ENCODE measurements around the gene AP5B1. TPM values are rescaled to one million over a fixed set of nuclear protein-coding genes. Genes with fewer than 3 reads are reported as not detected.

The AP5B1 gene
- polyA plus RNA-seq, 1 donor = 15.2 TPM

DNA sequence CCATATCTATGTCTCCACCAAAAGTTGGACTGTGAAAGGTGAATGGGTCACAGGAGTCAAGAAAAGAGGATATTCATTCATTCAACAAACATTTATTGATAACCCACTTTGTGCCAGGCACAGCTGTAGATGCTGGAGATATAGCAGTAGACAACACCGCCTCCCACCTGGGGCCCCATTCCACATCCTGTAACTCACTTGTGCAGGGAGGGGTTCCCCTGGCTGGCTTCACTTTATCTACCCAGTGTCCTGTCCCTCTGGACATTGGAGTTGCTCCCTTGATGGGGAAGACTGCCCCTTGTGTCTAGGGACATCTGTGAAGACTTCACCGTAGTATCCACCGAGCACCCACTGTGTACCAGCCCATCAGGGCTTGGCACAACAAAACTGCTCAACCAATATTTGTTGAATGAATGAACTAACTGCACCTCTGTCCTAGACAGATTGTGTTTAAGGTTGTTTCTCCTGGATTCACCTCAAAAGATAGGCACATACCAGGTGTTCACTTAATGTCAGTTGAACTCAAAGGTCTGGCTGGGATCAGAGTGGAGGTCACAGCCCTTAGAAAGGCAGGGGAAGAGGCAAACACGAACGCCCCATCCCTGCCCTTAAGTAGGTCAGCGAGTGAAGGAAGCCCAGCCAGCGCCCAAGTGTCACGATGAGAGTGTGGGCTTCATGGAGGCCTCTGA, 4.7 kb upstream of the AP5B1 start:
- WGBS (ENCODE audit: insufficient coverage, low lambda C conversion rate) = no CpG with 5 or more reads among the region's 8 CpGs
- H3K27ac ChIP-seq (ENCODE audit: low read length) = no peak overlapping the region
- no peak for DNase-seq
- no peak overlapping the region for H3K4me3 ChIP-seq (ENCODE audit: low read length)
- H3K4me1 ChIP-seq (ENCODE audit: control insufficient read depth, insufficient read depth, low read length) = peaks cover 34% of the 10 kb centered on the region
- H3K36me3 ChIP-seq (ENCODE audit: control insufficient read depth, insufficient read depth, low read length) = no peaks in the 10 kb centered on the region
- H3K9me3 ChIP-seq (ENCODE audit: control insufficient read depth, low read depth, low read length) = peaks cover 14% of the 10 kb centered on the region
- peaks cover 33% of the 10 kb centered on the region for H3K27me3 ChIP-seq (ENCODE audit: control insufficient read depth, insufficient read depth, low read length)

DNA sequence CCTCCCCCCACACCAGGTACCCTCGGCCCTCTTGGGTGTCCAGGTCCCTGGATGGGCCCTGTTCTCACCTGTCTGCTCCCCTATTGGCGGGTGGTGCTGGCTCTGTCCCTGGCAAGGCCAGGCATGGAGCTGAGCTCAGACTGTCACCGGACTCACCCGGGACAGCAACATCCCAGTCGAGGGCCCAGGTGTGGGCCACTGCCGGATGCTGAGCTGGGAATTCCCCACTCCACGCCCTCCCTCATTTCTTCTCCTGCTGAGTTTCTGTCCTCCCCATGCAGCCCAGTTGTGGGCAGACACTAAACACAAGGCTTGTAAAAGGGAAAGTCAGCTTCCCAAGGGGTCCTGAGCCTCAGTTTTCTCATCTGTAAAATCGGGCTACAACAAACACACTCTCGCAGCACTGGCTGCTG, 2.0 kb upstream of the AP5B1 start:
- no CpG with 5 or more reads among the region's 9 CpGs for WGBS (ENCODE audit: insufficient coverage, low lambda C conversion rate)
- peaks cover 18% of the 10 kb centered on the region for H3K36me3 ChIP-seq (ENCODE audit: control insufficient read depth, insufficient read depth, low read length)
- DNase-seq = no peak
- H3K9me3 ChIP-seq (ENCODE audit: control insufficient read depth, low read depth, low read length) = peaks cover 23% of the 10 kb centered on the region
- H3K4me3 ChIP-seq (ENCODE audit: low read length) = no peak overlapping the region
- H3K27ac ChIP-seq (ENCODE audit: low read length) = no peak overlapping the region
- peaks cover 34% of the 10 kb centered on the region for H3K4me1 ChIP-seq (ENCODE audit: control insufficient read depth, insufficient read depth, low read length)
- H3K27me3 ChIP-seq (ENCODE audit: control insufficient read depth, insufficient read depth, low read length) = peaks cover 20% of the 10 kb centered on the region

DNA sequence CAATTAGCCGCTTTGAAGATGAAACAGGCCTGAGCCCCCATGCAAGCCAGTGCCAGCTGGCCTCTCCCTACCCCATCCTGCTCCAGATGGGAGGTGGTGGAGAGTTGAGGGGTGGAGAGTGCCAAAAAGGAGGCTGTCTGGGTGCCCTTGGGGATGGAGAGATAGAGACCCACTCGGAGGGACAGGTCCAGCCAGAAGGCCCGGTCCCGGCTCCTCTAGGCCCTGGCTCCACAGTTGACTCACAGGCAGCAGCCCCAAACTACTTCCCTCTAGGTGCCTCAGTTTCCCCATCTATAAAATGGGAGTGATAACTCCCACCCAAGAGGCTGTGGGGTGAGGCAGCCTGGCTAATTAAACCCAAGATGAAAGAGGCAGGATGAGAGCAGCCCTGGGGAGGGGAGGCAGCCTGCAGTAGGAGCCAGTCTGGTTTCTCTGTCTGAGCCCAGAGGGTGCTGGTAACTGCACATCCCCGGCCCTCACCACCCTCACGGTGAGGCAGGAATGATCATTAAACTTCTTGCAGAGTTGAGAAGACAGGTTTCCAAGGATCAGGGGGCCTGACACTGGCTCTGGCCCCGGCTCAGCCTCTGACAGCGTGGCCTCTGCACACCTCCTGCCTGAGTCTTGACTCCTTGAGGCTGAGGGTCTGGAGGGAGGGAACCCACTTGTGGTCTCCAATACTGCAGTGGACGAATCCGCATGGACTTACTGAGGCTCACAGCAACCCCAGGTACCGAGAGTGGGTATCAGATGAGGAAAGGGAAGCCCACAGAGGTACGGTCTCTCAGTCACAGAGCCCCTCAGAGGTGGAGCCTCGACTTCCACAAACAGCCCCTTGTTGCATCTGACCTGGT, 1.4 kb upstream of the AP5B1 start:
- H3K4me3 ChIP-seq (ENCODE audit: low read length) = no peak overlapping the region
- H3K36me3 ChIP-seq (ENCODE audit: control insufficient read depth, insufficient read depth, low read length) = peaks cover 24% of the 10 kb centered on the region
- DNase-seq = no peak
- H3K9me3 ChIP-seq (ENCODE audit: control insufficient read depth, low read depth, low read length) = peaks cover 22% of the 10 kb centered on the region
- no CpG with 5 or more reads among the region's 13 CpGs for WGBS (ENCODE audit: insufficient coverage, low lambda C conversion rate)
- peaks cover 34% of the 10 kb centered on the region for H3K4me1 ChIP-seq (ENCODE audit: control insufficient read depth, insufficient read depth, low read length)
- no peak overlapping the region for H3K27ac ChIP-seq (ENCODE audit: low read length)
- peaks cover 16% of the 10 kb centered on the region for H3K27me3 ChIP-seq (ENCODE audit: control insufficient read depth, insufficient read depth, low read length)

DNA sequence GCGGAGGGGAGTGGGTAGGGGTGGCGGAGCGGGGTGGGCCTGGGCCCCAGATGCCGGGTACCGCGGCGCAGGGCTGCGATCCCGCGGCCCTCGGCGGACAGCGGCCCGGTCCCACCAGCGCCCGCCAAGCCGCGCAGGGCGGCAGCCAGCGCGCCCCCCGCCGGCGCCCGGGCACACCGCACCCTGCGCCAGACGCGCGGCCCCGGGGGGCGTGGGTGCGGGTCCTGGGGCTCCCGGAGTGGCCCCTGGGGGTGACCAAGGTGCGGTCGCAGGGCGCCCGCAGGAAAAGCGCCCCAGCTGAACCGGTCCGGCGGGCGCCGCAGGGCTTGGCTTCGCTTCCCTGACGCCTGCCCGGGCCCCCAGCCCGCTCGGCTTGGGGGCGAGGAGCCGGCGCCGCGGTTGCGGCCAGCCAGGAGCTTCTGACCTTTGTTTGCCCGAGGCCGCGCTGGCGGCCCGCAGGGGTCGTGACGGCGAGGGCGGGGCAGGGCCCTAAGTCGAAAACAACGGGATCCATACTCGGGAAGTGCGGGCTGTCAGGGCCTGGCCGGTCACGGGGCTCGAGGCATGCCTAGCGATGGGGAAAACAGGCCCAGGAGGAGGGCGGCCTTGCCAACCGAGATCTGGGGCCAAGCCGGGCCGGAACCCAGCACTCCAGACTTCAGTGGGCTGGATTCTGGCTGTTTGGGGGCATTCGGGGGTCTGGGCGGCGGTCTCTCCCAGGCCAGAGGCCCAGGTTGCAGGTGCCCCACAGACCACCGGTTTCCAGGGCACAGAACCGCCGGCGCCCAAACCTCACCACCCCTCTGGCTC, 581 bp upstream of the AP5B1 start:
- Histone ChIP-seq H3K27ac (ENCODE audit: low read length) (peak overlapping the region; percentile 53), H3K4me1 (ENCODE audit: control insufficient read depth, insufficient read depth, low read length) (peaks cover 34% of the 10 kb centered on the region), H3K9me3 (ENCODE audit: control insufficient read depth, low read depth, low read length) (peaks cover 19% of the 10 kb centered on the region), H3K4me3 (ENCODE audit: low read length) (peak overlapping the region; percentile 41), H3K36me3 (ENCODE audit: control insufficient read depth, insufficient read depth, low read length) (peaks cover 32% of the 10 kb centered on the region), H3K27me3 (ENCODE audit: control insufficient read depth, insufficient read depth, low read length) (peaks cover 12% of the 10 kb centered on the region)
- DNase-seq = no peak
- no CpG with 5 or more reads among the region's 83 CpGs for WGBS (ENCODE audit: insufficient coverage, low lambda C conversion rate)

DNA sequence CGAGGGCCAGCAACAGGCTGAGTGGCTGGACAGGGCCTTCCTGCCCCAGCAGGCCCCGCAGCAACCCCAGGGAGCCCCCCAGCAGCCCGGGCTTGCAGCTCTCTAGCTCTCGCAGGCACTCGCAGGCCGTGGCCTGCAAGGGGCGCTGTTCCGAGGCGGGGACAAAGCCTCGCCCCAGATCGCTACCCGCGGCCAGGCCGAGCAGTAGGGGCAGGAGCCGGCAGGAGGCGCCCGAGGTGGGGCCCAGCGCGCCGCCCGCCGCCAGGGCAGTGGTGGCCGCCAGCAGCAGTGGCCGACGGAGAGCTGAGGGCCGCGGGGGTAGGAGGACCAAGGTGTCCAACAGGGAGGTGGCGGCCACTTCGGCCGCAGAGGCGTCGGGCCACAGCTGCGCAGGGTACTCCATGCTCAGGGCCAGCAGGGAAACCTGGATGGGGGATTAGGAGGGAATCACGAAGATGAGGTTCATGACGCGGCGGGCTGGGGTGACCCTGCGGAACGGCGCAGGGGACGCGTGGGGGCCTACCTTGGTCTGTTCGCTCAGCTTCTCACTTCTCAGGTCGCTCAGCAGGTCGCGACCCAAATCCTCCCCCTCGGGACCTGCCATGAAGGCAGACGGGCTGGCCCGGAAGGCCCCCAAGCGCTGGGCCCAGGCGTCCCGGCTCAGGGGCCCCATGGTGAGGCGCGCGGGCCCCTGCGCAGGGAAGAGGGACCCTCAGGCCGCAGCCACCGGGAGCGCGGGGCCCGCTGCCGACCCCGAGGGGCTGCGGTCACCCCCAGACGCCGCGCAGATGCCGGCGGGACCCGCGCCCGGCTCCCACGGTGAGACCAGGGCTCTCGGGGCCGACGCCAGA, 632 bp downstream of the AP5B1 start:
- no CpG with 5 or more reads among the region's 76 CpGs for WGBS (ENCODE audit: insufficient coverage, low lambda C conversion rate)

DNA sequence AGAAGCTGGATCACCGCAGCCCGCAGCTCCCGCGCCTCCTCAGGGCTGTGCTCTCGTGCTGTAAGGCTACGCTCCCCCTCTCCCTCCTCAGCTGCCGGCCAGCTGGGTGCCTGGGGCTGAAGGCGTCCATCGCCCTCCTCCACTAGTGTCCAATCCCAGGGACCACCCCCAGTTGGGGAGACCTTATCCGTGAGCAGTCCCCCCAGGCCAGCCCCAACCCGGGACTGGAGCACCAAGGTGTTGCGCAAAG, 1.2 kb downstream of the AP5B1 start:
- WGBS (ENCODE audit: insufficient coverage, low lambda C conversion rate) = no CpG with 5 or more reads among the region's 12 CpGs
- Histone ChIP-seq H3K4me3 (ENCODE audit: low read length) (peak overlapping the region; percentile 97), H3K36me3 (ENCODE audit: control insufficient read depth, insufficient read depth, low read length) (peaks cover 34% of the 10 kb centered on the region), H3K27ac (ENCODE audit: low read length) (peak overlapping the region; percentile 45), H3K27me3 (ENCODE audit: control insufficient read depth, insufficient read depth, low read length) (peaks cover 2% of the 10 kb centered on the region), H3K4me1 (ENCODE audit: control insufficient read depth, insufficient read depth, low read length) (peaks cover 27% of the 10 kb centered on the region), H3K9me3 (ENCODE audit: control insufficient read depth, low read depth, low read length) (peaks cover 17% of the 10 kb centered on the region)
- DNase-seq = no peak

More for the DNA sequence above, 632 bp downstream of the AP5B1 start:
- peaks cover 27% of the 10 kb centered on the region for H3K4me1 ChIP-seq (ENCODE audit: control insufficient read depth, insufficient read depth, low read length)
- peak overlapping the region; percentile 97 for H3K4me3 ChIP-seq (ENCODE audit: low read length)
- peaks cover 34% of the 10 kb centered on the region for H3K36me3 ChIP-seq (ENCODE audit: control insufficient read depth, insufficient read depth, low read length)
- H3K27ac ChIP-seq (ENCODE audit: low read length) = peak overlapping the region; percentile 85
- H3K27me3 ChIP-seq (ENCODE audit: control insufficient read depth, insufficient read depth, low read length) = peaks cover 2% of the 10 kb centered on the region
- peak; percentile 75 to 80 for DNase-seq
- H3K9me3 ChIP-seq (ENCODE audit: control insufficient read depth, low read depth, low read length) = peaks cover 17% of the 10 kb centered on the region

GRCh38 chr11:65778901-65779668, 1.7 kb downstream of the AP5B1 start:
- Histone ChIP-seq H3K27ac (ENCODE audit: low read length) (no peak overlapping the region), H3K36me3 (ENCODE audit: control insufficient read depth, insufficient read depth, low read length) (peaks cover 34% of the 10 kb centered on the region), H3K4me1 (ENCODE audit: control insufficient read depth, insufficient read depth, low read length) (peaks cover 27% of the 10 kb centered on the region), H3K27me3 (ENCODE audit: control insufficient read depth, insufficient read depth, low read length) (peaks cover 2% of the 10 kb centered on the region), H3K4me3 (ENCODE audit: low read length) (peak overlapping the region; percentile 97), H3K9me3 (ENCODE audit: control insufficient read depth, low read depth, low read length) (peaks cover 17% of the 10 kb centered on the region)
- WGBS (ENCODE audit: insufficient coverage, low lambda C conversion rate) = no CpG with 5 or more reads among the region's 25 CpGs
- DNase-seq = no peak

GRCh38 chr11:65778431-65778900, 2.3 kb downstream of the AP5B1 start:
- peaks cover 34% of the 10 kb centered on the region for H3K36me3 ChIP-seq (ENCODE audit: control insufficient read depth, insufficient read depth, low read length)
- H3K9me3 ChIP-seq (ENCODE audit: control insufficient read depth, low read depth, low read length) = peaks cover 17% of the 10 kb centered on the region
- DNase-seq = no peak
- no CpG with 5 or more reads among the region's 20 CpGs for WGBS (ENCODE audit: insufficient coverage, low lambda C conversion rate)
- no peak overlapping the region for H3K27ac ChIP-seq (ENCODE audit: low read length)
- no peak overlapping the region for H3K4me3 ChIP-seq (ENCODE audit: low read length)
- peaks cover 27% of the 10 kb centered on the region for H3K4me1 ChIP-seq (ENCODE audit: control insufficient read depth, insufficient read depth, low read length)
- H3K27me3 ChIP-seq (ENCODE audit: control insufficient read depth, insufficient read depth, low read length) = peaks cover 2% of the 10 kb centered on the region

DNA sequence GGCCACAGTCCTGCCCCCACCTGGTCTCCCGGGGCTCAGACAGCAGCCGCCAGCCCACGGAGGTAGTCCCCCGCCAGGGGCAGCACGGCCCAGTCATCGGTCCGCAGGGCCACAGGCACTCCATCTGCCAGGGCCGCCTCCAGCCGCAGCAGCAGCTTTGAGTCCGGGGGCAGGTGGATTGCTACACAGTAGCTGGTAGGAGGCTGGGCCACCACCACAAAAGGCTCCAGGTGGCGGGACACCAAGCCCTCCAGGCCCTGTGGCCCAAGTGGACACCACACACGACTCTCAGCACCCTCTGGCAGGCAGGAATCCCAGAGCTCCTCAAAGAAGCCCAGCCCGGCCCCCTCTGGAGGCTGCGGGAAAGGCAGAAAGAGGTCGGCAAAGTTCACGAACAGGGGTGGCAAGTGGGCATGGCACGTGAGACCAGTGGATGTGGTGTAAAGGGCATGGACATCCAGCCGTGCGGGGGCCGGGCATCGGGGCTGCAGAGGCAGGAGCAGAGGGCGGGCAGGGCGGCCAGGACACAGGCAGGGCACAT, 2.9 kb downstream of the AP5B1 start:
- no peak overlapping the region for H3K27ac ChIP-seq (ENCODE audit: low read length)
- no peak for DNase-seq
- H3K27me3 ChIP-seq (ENCODE audit: control insufficient read depth, insufficient read depth, low read length) = peaks cover 2% of the 10 kb centered on the region
- no peak overlapping the region for H3K4me3 ChIP-seq (ENCODE audit: low read length)
- no CpG with 5 or more reads among the region's 23 CpGs for WGBS (ENCODE audit: insufficient coverage, low lambda C conversion rate)
- H3K36me3 ChIP-seq (ENCODE audit: control insufficient read depth, insufficient read depth, low read length) = peaks cover 34% of the 10 kb centered on the region
- H3K9me3 ChIP-seq (ENCODE audit: control insufficient read depth, low read depth, low read length) = peaks cover 17% of the 10 kb centered on the region
- peaks cover 27% of the 10 kb centered on the region for H3K4me1 ChIP-seq (ENCODE audit: control insufficient read depth, insufficient read depth, low read length)

Data from large intestine (tissue), 3 donors.